DMS114 treated with DMSO at 0.1 percent for 48 hours (cell line): ENCODE measurements around the gene CYP2C19.
"Not testable (repeated sequence)": the region's sequence is repeated elsewhere in the genome, so short reads cannot be mapped to it uniquely, and the experiment has no call there.

Experiments used
- DNase-seq: peaks from one replicate; lab custom pipeline; 2025; ENCODE audit not compliant: unreplicated experiment; lab: John Stamatoyannopoulos, UW

CYP2C19 gene

GRCh38 chr10:94762393-94762792 lies at the start of gene CYP2C19:
CYP2C19 (plus strand) TSS chr10:94762681; CDS start chr10:94762706, 25 bp downstream.
- DNase-seq: no peak

DNA sequence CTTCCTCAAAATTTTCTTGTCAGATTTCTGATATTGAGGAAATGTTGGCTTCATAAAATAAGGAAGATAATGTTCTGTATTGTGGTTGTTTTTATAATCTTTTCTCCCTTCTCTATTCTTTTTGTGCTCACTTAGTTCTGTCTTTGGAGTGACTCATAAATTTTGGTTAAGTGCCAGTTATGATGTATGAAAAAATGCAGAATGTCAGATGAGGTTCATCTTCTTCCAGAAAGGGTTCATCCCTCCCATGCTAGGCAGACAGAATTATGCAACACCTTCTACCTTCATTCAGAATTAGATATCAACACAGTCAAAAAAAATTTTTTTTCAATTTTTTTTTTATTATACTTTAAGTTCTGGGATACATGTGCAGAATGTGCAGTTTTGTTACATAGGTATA lies 36.6 kb upstream of the CYP2C19 start:
- DNase-seq: no peak

- no peak for DNase-seq
These were observed 27.3 kb upstream of the CYP2C19 start for GRCh38 chr10:94735197-94735596.

- no peak for DNase-seq
These were observed 23.9 kb upstream of the CYP2C19 start for GRCh38 chr10:94738588-94738987.

- DNase-seq: no peak
These were observed 15.3 kb upstream of the CYP2C19 start for GRCh38 chr10:94747137-94747536.

DNA sequence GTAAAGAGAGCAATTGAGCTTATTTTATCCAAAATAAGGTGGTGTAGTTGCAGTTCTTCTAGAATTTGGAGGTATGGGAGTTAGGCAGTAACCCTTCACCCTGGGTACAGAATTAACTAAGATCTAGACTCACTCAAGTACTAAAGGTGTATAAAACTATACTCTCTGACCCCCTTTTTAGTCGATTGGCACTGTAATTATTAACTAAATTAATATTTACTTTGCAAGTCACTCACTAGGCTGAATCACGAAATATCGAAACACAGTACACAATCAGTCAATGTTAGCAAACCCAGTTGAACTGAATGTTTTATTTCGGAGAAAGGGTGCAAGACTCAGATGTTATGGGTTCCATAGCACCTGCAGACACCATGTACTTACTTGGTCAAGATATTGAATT lies 14.6 kb upstream of the CYP2C19 start:
- no peak for DNase-seq

DNA sequence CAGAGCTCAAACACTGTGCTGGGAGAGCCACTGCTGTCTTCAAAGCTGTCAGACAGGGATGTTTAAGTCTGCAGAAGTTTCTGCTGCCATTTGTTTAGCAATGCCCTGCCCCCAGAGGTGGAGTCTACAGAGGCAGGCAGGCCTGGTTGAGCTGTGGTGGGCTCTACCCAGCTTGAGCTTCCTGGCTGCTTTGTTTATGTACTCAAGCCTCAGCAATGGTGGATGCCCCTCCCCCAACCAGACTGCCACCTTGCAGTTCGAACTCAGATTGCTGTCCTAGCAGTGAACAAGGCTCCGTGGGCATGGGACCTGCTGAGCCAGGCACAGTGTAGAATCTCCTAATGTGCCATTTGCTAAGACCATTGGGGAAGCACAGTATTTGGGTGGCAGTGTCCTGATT lies 4.6 kb upstream of the CYP2C19 start:
- no peak for DNase-seq

GRCh38 chr10:94760586-94761178 lies 1.8 kb upstream of the CYP2C19 start:
- DNase-seq: no peak

DNA sequence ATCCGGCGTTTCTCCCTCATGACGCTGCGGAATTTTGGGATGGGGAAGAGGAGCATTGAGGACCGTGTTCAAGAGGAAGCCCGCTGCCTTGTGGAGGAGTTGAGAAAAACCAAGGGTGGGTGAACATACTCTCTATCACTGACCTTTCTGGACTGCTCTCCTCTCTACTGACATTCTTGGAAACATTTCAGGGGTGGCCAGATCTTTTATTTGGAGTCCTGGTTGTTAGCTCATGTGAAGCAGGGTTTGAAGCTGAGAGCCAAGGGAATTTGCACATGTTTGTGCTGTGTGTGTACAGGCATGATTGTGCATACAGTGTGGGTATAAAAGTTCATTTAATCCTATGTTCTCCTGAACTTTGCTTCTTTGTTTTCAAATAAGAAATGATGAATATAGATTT lies 12.9 kb downstream of the CYP2C19 start:
- DNase-seq: not testable (repeated sequence)

DNA sequence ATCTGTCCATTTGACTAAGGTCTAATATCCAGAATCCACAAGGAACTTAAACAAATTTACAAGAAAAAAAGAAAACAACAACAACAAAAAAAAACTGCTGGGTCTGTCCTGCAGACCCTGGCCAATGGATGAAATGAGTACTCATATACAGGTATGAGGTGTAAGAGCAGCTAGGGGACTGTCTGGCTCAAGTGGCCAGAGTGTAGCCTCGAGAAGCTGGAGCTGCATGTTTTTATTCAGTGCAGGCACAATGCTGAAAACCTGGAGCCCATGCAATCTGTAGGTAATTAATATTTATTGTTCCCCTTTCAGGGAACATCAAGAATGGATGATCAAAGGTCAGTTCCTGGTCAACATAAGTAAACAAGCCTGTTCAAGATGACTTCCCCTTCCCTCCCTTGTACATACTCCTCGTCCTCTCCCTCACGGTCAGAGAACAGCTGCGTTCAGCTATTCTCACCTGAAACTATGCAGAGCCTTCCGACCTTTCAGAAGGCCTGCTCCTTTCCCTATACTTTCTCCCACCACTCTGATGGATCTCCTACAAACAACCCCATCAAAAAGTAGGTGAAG lies 15.5 kb downstream of the CYP2C19 start:
- no peak for DNase-seq

DNA sequence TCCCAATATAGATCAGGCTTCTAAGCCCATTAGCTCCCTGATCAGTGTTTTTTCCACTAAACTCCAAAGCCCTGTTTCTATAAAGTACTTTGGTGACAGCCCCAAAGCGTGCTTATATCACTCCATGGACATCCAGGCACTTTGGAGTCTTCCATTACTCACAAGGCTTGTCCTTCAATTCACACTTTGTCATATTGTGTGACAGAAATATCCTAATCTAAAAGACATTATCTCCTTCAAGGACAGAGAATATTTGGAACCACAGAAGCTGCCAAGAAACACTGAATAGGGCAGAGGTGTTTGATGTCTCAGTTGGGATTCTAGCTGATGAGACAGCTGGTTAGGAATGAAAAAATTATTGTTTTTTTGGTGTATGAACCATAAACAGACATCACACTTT lies 18.4 kb downstream of the CYP2C19 start:
- DNase-seq: no peak

GRCh38 chr10:94784256-94784655 lies 21.8 kb downstream of the CYP2C19 start:
- DNase-seq: no peak

DNA sequence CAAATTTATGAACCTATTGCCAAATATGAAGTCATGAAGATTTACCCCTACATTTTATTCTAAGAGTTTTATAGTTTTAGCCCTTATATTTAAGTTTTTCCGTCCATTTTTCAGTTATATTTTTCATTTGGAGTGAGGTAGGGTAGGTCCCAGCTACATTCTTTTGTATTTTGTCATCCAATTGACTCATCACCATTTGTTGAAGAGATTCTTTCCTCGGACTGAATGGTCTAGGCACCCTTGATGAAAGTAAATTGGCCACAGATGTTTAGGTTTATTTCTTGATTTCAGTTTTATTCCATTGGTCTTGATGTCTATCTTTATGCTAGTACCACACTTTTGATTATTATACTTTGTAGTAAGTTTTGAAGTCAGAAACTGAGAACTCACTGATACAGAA lies 22.7 kb downstream of the CYP2C19 start:
- no peak for DNase-seq

DNA sequence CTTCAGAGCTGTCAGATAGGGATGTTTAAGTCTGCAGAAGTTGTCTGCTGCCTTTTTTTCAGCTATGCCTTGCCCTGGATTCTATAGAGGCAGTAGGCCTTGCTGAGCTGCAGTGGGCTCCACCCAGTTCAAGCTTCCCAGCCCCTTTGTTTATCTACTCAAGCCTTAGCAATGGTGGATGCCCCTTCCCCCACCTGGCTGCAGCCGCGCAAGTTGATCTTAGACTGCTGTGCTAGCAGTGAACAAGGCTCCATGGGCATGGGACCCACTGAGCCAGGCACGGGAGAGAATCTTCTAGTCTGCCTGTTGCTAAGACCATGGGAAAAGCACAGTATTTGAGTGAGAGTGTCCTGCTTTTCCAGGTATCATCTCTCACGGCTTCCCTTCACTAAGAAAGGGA lies 38.1 kb downstream of the CYP2C19 start:
- DNase-seq: not testable (repeated sequence)

- DNase-seq: no peak
These were observed 40.8 kb downstream of the CYP2C19 start for GRCh38 chr10:94803307-94803706.

DNA sequence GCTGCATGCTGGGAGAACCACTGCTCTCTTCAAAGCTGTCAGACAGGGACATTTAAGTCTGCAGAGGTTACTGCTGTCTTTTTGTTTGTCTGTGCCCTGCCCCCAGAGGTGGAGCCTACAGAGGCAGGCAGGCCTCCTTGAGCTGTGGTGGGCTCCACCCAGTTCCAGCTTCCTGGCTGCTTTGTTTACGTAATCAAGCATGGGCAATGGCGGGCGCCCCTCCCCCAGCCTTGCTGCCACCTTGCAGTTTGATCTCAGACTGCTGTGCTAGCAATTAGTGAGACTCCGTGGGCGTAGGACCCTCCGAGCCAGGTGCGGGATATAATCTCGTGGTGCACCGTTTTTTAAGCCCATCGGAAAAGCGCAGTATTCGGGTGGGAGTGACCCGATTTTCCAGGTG lies 67.5 kb downstream of the CYP2C19 start:
- not testable (repeated sequence) for DNase-seq

DNA sequence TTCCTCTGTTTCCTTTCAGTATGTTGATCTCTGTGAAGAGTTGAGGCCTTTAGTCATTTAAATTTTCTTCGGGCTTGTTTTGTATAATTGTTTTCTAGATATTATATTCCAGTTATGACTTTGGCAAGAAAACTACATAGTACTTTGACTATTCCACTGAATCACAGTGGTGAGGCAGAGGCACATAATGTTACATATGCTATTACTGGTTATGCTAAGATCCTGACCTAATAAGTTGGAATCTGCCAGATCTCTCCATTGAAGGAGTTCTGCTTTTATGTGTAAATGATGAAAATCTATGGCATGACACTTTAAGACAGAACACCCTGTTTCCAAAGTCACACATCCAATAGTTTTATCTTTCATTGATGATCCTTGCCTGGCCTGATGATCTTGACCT lies 83.7 kb downstream of the CYP2C19 start:
- DNase-seq: no peak

GRCh38 chr10:94850766-94851165 lies 88.3 kb downstream of the CYP2C19 start:
- DNase-seq: no peak

DNA sequence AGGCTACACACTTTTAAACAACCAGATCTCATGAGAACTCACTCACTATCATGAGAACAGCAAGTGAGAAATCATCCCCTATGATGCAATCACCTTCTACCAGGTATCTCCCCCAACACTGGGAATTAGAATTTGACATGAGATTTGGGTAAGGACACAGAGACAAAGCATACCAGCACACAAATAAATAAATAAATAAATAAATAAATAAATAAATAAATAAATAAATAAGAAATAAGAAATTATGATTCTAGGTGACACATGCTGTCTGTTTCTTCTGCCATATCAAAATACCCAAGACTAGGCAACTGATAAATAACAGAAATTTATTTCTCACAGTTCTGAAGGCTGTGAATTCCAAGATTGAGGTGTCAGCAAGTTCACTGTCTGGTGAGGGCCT lies 88.8 kb downstream of the CYP2C19 start:
- DNase-seq: no peak

DNA sequence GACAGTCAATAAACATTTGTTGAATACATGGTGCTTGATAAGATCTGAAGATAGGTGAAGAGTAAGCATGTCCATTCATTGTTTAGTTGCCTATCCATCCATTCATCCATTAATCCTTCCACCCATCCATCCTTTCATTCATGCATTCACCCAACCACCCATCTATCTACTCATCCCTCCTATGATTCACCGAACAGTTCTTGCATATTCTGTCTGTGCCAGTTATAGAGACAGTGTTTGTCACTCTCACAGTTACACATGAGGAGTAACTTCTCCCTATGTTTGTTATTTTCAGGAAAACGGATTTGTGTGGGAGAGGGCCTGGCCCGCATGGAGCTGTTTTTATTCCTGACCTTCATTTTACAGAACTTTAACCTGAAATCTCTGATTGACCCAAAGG lies 90.0 kb downstream of the CYP2C19 start:
- DNase-seq: no peak

DNA sequence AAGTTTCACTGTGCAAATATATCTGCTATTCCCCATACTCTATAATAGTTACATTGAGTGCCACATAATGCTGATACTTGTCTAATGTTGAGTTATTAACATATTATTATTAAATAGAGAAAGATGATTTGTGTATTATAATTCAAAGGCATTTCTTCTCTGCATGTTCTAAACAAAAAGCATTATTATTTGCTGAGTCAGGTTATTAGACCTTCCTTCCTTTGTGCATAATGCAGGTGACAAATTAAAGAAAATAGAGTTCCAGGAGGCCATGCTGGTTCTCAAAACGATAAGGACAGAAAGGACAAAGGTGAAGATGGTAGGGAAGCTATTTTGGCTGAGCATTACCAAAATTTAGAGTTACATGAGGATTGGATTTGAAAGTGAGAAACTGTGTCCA lies 90.6 kb downstream of the CYP2C19 start:
- DNase-seq: no peak

DNA sequence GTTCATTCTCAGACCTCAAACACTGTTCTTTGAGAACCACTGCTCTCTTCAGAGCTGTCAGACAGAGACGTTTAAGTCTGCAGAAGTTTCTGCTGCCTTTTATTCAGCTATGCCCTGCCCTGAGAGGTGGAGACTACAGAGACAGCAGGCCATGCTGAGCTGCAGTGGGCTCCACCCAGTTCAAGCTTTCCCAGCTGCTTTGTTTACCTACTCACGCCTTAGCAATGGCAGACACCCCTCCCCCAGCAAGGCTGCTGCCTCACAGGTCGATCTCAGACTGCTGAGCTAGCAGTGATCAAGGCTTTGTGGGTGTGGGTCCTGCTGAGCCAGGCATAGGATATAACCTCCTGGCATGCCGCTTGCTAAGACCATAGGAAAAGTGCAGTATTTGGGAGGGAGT lies 95.5 kb downstream of the CYP2C19 start:
- DNase-seq: no peak

DNA sequence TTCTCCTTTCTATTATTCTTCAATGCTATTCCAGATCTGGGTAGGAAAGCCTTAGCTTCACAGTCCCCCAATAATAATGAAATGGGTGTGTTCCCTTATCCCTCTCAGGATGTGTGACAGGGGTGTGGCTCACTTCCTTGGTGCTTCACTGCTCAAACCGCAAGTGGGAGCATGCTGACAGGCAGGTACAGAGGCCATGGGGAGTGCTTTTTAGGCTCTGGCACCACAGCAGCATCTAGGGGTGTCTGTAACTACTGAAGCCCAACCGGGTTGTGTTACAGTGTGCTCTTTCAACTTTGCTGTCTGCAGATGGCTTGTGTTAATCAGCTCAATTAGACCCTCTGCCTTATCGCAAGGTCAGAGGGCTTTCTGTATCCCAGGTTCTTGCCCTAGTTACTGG lies 96.6 kb downstream of the CYP2C19 start:
- no peak for DNase-seq
